GM19324 (cell line): ENCODE data around the gene SLITRK1.

Source experiments
- ATAC-seq: cut with Tn5 transposase; IDR thresholded peaks from one replicate; pipeline ENCODE4 v1.9.1; 2021; ENCODE audit warnings: mild to moderate bottlenecking, moderate library complexity; ENCODE audit not compliant: unreplicated experiment, low FRiP score

SLITRK1 gene

DNA sequence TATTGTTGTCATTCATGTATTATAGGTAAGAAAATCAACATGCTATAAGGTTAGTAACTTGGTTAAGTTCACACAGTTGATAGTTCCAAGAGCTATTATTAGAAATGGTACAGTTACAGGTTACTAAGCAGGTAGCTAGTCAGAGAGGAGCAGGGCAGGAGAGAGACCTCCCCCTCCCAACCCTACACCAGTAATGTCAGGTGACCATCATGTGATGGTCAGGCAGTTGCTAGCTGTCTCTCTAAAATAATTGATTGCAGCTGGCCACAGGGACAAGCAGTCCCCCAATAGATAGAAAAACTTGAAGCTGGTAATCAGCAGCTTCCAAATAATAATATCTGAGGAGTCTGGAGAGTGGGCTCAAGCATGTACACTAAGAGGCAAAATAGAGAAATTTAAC is 14.6 kb downstream of the SLITRK1 start:
- no peak for ATAC-seq

DNA sequence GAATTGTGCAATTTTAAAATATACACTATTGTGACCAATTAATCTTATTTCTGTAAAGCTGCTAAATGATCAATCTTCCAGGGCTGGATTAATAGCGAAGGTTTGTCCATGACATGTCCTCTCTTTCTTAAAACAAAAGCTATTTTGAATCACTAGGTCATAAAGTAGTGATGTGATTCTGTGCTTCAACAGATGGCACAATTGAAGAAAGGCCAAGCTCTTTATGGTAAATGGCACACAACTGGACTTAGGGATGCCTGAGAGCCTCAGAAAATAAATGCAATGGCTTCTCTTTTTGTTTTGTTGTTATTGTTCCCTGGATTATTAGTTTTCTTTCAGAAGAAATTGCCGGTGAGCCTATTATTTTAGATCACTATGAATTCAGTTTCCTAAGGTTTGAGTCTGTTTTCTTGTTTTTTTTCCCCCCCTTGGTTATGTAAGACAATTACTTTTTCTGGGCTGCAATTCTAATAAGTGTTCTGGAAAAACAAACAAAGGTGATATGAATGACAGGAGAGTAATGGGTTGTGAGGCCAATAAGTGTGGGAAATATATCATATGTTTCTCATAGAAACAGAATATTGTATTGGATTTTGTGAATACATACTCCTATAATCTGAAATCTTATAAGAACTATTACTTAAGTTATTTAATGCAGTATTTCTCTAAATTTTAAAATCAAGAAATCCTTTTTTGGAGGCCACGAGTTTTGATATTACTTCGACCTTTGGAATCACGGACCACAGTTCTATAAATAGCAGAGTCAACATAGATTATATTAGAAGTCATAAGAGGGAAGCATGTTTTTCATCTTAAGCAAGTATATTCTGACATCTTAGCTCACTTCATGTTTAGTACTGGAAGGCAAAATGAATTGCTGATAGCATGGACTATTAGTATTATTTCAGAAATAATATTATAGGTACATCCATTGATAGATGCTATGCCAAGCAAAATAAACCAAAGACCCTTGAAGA is 16.8 kb downstream of the SLITRK1 start:
- ATAC-seq = no peak

DNA sequence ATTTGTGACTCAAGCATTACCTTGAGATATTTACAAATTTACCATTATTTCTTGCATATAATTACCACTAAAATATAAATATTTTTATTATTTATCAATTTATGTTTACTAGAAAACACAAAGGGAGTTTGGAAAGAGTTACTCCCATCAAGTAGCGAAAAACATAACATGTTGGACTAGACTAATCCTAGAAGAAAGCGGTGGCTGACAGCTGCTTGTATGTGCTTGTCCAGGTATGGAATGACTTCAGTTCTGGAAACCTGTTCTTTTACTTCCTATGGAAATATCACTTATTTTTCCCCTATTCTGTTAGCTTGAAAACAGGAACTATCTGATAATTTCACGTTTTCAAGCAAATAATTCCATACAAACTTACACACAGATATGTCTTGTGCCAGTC is 28.5 kb downstream of the SLITRK1 start:
- ATAC-seq = no peak

DNA sequence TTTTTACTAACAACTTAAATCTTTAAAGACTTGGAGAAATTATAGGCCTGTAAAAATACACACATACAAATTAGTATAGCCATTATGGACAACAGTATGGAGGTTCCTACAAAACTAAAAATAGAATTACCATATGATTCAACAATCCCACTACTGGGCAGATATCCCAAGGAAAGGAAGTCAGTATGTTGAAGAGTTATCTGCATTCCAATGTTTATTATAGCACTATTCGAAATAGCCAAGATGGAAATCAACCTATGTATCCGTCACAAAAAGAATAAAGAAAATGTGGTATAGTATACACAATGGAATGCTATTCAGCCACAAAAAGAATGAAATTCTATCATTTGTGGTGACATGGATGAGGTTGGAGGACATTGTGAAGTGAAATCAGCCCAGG is 37.2 kb downstream of the SLITRK1 start:
- ATAC-seq = no peak

DNA sequence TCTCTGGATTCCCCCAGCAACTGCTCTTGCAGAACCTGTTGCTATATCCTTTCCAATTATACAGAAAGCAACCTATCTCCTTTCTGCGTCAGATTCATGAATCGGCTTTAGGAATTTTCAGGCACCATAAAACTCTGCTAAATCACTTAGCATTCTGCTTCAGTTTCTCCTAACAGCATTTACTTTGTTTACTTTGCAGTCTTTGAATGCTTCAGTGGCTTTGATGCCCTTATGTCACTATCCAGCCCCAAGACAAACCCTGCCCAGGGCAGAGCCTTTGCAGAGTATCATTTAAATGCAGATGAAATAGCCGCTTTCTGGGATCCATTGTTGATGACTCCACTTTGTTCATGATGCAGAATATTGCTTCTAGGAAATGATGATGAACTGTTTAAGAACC is 43.1 kb downstream of the SLITRK1 start:
- no peak for ATAC-seq

DNA sequence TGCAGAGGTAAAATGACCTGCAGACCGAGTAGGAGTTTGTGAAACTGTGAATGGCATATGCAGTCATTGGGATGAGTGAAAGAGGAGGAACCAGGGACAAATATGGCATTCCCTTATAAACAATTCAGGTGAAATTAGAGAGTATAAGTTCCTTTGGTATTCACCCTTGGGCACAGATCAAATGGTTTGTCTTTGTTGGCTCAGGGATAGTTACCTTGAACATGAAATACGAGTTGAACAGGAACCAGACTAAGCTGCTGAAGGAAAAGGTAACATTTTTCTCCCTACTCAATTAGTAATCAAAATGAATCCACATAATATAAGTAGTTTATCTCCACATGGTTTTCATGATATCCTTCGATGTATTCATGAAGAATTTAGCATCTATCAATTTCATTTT is 50.5 kb downstream of the SLITRK1 start:
- no peak for ATAC-seq

DNA sequence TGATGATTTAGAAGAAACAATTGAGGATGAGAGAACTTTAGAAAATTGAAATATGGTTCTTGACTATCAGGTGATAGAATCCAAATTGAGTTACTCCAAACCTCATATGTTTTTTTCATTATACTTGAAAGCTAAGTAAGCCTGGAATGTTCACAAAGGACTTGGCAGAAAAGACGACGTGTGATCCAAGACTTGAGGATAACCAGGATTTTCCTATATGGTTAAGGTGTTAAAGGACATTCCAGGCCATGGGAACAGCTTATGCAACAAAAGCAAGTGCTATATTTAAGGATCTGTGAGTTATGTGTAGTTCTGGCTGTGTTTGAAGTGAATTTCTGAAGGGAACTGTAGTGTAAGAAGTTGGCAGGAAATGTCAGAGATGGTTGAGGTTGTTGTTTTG is 52.5 kb downstream of the SLITRK1 start:
- no peak for ATAC-seq

DNA sequence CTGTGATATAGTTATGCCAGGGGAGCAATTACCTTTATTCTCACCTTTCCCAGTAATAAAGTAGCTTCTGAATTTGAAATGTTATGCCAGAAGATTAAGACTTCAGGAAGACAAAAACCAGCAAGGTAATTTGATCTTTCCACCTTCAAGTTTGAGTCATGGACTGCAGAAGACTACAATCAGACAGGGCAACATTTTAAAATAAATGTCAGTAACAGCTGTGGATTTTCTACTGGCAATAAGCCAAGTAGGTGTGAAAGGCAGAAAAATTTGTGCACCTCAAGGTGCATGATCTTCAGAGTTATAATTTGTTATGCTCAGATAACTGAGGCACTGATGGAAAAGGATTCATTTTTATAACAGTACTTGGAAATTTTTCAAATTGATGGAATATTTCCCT is 54.9 kb downstream of the SLITRK1 start:
- no peak for ATAC-seq
